IPS-20b (cell line): Measurements from ENCODE around the gene FAM53C.
"Not testable (repeated sequence)": the region's sequence is repeated elsewhere in the genome, so short reads cannot be mapped to it uniquely, and the experiment has no call there.

Experiments
- H3K27ac ChIP-seq: one replicate; pipeline ENCODE4 v1.5.1; 2013; ENCODE audit warnings: low read length
- H3K27me3 ChIP-seq: 2 replicates; pipeline ENCODE4 v1.6.1; 2013; ENCODE audit warnings: mild to moderate bottlenecking, low read length, inconsistent platforms; ENCODE audit not compliant: insufficient read depth
- H3K36me3 ChIP-seq: 2 replicates; pipeline ENCODE4 v1.6.1; 2013; ENCODE audit warnings: low read depth, mild to moderate bottlenecking, inconsistent platforms, low read length, moderate library complexity; ENCODE audit not compliant: insufficient read depth
- H3K4me1 ChIP-seq: 2 replicates; pipeline ENCODE4 v1.6.1; 2013; ENCODE audit warnings: mild to moderate bottlenecking, control low read depth, inconsistent platforms, low read length, moderate library complexity; ENCODE audit not compliant: insufficient read depth
- H3K4me3 ChIP-seq: 2 replicates; pipeline ENCODE4 v1.5.1; 2013; ENCODE audit warnings: mild to moderate bottlenecking, low read length, inconsistent platforms
- H3K9ac ChIP-seq: 2 replicates; pipeline ENCODE4 v1.6.1; 2013; ENCODE audit warnings: low read depth, mild to moderate bottlenecking, inconsistent platforms, low read length, moderate library complexity
- H3K9me3 ChIP-seq: 2 replicates; pipeline ENCODE4 v1.6.1; 2013; ENCODE audit warnings: mild to moderate bottlenecking, low read depth, low read length, inconsistent platforms; ENCODE audit not compliant: insufficient read depth

The FAM53C gene

DNA sequence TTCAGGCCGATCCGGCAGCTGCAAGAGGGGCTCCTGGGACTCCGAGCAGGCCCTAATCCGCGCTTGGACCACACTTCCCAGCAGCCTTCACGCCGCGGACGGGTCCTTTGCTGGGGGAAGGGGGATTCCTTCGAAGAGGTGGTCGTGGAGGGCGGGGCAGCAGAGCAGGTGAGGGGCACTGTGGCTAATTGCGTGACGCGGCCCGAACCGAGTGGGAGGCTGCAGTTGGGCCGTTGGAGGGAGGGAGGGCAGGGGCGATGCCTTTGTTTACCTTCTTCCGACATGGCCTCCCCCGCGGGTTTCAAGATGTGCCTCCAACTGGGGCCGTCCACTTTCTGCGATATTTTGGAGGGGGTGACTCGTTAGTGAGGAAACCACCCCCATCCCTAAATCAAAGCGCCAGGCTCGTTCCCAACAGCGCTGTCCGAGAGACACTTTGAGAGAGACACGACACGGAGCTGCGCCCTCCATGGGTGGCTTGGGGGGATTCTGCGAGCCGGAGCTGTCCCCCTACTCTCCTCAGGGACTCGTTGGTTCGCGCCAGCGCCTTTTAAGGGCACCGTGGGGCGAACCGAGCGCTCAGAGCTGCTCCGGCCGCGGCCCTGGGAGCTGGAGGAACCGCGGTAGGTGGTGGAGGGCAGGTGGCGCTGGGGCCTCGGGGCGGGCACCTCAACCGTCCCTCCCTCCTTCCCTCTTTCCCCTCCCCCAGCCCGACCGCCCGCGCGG, at the start of gene FAM53C:
Gene FAM53C, plus strand, starts transcription at position 582 of the 726 bp plus-strand sequence. CDS start 3,070 bp downstream, outside the sequence.
- peak within 1 kb of the TSS; percentile 93 for H3K9ac ChIP-seq
- peak within 1 kb of the TSS; percentile 86 for H3K4me3 ChIP-seq

DNA sequence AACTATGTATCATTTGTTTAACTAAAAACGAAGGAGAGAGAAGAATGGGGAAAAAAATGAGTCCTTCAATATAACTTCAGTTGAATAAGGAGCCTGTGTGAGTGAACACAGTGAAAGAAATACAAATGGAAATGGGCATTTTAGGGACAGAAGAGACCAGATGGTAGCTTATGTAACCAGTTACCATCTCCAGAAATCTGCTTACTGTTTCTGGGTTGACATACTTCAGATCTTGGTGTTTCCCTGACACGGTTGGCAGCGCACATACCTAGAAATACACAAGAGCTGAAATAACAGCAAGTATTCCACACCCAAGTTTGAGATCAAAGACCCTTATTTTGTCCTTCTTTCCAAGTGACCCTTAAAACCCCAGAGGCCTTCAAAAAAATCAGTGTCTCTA, 48.8 kb upstream of the FAM53C start:
- no peaks in the 10 kb centered on the region for H3K27me3 ChIP-seq
- no peak overlapping the region for H3K4me3 ChIP-seq
- H3K36me3 ChIP-seq: peaks cover 50% of the 10 kb centered on the region
- no peak overlapping the region for H3K9ac ChIP-seq
- no peak overlapping the region for H3K27ac ChIP-seq
- H3K9me3 ChIP-seq: no peaks in the 10 kb centered on the region
- no peaks in the 10 kb centered on the region for H3K4me1 ChIP-seq

More for the DNA sequence above, at the start of gene FAM53C:
- peak within 1 kb of the TSS; percentile 87 for H3K27ac ChIP-seq
- no peaks in the 10 kb centered on the region for H3K9me3 ChIP-seq
- H3K36me3 ChIP-seq: peaks cover 24% of the 10 kb centered on the region
- no peaks in the 10 kb centered on the region for H3K27me3 ChIP-seq
- no peaks in the 10 kb centered on the region for H3K4me1 ChIP-seq

DNA sequence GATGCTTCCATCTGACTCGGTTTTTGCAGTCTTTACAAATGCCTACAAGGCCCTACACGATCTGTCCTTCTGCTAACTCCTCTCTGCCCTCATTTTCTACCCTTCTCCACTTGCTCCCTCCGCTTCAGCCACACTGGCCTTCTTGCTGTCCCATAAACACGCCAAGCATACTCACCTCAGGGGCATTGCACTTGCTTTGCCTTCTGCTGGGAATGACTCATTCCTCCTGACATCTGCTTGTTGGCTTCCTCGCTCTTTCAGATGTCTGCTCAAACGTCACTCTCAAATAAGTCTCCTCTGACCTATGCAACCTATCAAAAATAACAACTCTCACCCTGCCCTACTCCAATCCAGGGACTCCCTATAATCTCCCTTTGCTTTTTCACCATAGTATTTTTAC, 34.7 kb upstream of the FAM53C start:
- Histone ChIP-seq H3K27ac (no peak overlapping the region), H3K4me3 (no peak overlapping the region), H3K36me3 (peaks cover under 1% of the 10 kb centered on the region; the same call in 1 of the 2 replicates), H3K9ac (no peak overlapping the region), H3K4me1 (no peaks in the 10 kb centered on the region), H3K9me3 (no peaks in the 10 kb centered on the region), H3K27me3 (no peaks in the 10 kb centered on the region)

DNA sequence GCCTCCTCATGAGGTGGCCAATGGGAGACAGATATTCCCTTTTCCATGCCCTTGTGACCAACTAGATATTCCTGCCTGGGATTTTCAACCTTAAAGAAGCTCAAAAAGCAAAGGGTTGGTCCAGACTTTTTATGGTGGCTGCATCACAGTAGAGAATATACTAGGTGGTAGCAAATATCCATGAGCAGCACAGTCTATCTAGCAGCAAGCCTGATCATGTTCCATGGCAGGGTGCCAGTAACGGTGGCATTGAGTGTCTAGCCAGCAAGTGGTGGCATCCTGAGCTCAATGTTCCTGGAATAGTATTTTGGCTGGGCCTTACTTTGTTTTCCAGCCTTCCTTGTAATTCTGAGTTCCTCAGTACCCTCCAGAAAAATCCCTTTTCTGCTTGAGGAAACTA, 32.3 kb upstream of the FAM53C start:
- H3K27ac ChIP-seq: no peak overlapping the region
- no peaks in the 10 kb centered on the region for H3K9me3 ChIP-seq
- no peak overlapping the region for H3K9ac ChIP-seq
- H3K36me3 ChIP-seq: peaks cover 6% of the 10 kb centered on the region; the same call in 1 of the 2 replicates
- H3K4me3 ChIP-seq: no peak overlapping the region
- H3K27me3 ChIP-seq: no peaks in the 10 kb centered on the region
- no peaks in the 10 kb centered on the region for H3K4me1 ChIP-seq

DNA sequence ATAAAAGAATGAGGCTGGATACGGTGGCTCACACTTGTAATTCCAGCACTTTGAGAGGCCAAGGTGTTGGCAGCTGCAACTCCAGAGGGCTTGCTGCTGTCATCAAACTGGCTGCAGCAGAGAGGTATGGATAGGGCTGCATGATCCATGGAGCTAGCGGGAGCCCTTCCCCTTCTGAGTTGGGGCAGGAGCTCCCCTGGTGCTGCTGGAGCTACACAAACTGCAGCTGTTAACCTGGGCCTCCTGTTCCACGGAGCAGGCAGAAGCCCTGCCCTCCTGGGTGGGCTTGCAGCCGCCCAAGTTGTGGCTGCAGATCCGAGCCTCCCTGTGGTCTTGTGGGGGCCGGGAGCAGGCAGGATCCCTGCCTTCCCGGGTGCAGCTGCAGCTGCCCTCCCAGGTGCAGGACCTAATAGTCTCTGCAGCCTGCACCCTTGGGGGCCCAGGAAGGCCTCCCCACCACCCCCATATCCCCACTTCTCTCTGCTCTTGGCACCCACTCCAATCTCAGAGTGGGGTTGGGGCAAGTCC, 22.3 kb upstream of the FAM53C start:
- H3K4me1 ChIP-seq: no peaks in the 10 kb centered on the region
- peaks cover 43% of the 10 kb centered on the region for H3K36me3 ChIP-seq
- H3K9me3 ChIP-seq: no peaks in the 10 kb centered on the region
- no peak overlapping the region for H3K9ac ChIP-seq
- no peak overlapping the region for H3K4me3 ChIP-seq
- no peak overlapping the region for H3K27ac ChIP-seq
- no peaks in the 10 kb centered on the region for H3K27me3 ChIP-seq

DNA sequence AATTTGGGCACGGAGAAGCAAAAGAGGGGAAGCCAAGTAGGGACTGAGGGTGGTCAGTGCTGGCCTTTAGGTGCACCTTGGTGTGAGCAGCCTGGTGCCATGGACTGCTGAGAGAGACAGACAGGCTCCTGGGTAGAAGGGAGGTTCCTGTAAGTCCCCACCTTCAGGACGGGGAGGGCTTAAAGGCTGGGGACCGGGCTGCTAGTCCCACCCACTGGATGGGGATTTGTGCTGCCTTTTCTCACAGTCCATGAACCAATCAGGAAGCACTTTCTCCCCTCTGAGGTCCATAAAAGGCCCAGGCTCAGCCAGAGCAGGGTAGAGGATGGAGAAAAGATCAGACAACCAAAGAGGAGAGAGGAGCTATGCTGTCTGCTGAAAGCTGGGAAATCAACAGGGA, 21.7 kb upstream of the FAM53C start:
- Histone ChIP-seq H3K36me3 (peaks cover 46% of the 10 kb centered on the region), H3K4me3 (no peak overlapping the region), H3K27me3 (no peaks in the 10 kb centered on the region), H3K9me3 (no peaks in the 10 kb centered on the region), H3K9ac (no peak overlapping the region), H3K4me1 (no peaks in the 10 kb centered on the region), H3K27ac (no peak overlapping the region)

DNA sequence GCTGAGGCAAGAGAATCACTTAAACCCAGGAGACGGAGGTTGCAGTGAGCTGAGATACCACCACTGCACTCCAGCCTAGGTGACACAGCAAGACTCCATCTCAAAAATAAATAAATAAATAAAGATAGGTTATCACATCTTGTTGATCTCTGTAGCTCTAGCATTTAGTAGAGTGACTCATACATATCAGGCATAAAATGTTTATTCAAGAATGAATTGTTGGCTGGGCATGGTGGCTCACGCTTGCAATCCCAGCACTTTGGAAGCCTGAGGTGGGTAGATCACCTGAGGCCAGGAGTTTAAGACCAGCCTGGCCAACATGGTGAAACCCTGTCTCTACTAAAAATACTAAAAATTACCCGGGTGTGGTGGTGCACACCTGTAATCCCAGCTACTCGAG, 19.9 kb upstream of the FAM53C start:
- not testable (repeated sequence) for H3K27me3 ChIP-seq, H3K27ac ChIP-seq, H3K9me3 ChIP-seq, H3K4me3 ChIP-seq, H3K4me1 ChIP-seq, H3K9ac ChIP-seq
- peaks cover 41% of the 10 kb centered on the region for H3K36me3 ChIP-seq

DNA sequence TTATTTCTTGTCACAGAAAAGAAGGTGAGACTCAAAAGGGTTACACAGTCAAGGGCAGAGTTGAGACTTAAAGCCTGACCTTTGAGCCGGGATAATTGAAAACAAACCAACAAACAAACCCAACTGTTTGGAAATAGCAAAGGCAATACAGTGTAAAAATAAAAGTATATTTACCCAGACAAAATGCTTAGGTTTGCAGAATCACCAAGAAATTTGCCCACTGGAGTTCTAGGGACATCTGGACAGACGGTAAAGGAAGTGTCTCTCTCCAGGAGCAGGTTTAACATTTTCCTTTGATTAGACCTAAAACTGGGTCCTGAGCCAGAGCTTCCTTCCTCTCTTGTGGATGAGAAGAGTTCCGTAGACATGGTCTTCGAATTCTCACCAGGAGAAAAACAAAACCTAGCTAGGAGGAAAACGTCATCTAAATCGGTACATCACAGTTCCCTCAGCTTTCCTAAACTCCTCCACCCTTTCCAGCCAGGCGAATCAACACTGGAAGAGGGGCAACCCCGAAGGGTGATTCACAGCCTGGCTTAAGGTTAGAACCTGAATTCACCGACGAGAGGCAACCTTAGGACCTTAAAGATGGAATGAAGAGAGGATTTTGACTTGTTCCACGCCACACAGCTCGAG, 7.1 kb upstream of the FAM53C start:
- H3K36me3 ChIP-seq: peaks cover 11% of the 10 kb centered on the region; the same call in 1 of the 2 replicates
- H3K9me3 ChIP-seq: no peaks in the 10 kb centered on the region
- peak overlapping the region; percentile 79 for H3K4me3 ChIP-seq
- H3K27me3 ChIP-seq: no peaks in the 10 kb centered on the region
- H3K27ac ChIP-seq: peak overlapping the region; percentile 3
- peak overlapping the region; percentile 89 for H3K9ac ChIP-seq
- H3K4me1 ChIP-seq: no peaks in the 10 kb centered on the region

DNA sequence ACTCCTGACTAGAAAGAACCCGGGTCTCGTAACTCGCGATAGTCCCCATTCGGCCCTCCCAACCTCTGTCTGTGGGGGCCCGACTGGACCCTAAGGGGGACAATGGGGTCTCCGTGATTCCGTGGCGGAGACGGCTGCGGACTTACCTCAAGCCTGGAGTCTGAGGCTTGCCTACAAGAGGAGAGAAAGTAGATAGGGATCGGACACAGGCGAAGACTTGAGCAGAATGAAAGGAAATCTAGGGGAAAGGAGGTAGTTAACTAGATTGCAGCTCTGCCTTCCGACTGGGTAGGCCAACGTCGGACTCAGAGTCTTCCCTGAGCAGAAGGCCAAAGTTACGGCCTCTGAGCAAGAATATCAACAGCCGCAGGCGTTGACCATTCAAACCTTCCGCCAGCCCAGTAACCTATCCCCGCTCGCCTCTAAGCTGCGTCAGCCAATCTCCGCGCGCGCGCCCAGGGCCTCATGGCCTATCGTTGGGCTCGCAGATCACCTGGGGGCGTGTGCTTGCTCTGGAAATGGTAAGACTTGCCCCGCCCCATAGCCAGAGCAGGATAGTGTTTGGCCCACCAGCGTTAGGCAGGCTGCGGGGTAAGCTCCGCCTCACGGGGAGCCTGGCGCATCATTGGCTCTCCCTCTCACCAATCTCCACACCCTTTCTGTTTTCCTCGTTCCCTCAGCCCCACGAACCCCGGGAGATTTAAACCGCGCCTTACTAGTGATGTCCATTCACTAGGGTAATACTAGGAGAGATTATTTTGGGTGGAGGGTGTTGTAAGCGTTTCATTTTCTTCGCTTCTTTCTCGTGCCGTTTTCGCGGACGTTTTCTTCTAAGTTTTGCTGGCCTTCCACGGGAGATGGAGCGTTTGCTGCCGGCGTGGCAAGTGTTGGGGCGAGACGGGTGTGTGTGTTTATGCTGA, 6.4 kb upstream of the FAM53C start, which contains the start of gene CDC25C:
Gene CDC25C, minus strand, starts transcription at position 356 of the 920 bp plus-strand sequence. CDS start 624 bp downstream, outside the sequence.
- H3K4me1 ChIP-seq: no peaks in the 10 kb centered on the region
- H3K9me3 ChIP-seq: no peaks in the 10 kb centered on the region
- peak within 1 kb of the TSS; percentile 19 for H3K27ac ChIP-seq
- H3K4me3 ChIP-seq: peak within 1 kb of the TSS; percentile 79
- peak within 1 kb of the TSS; percentile 89 for H3K9ac ChIP-seq
- no peaks in the 10 kb centered on the region for H3K27me3 ChIP-seq
- H3K36me3 ChIP-seq: peaks cover 7% of the 10 kb centered on the region; the same call in 1 of the 2 replicates

DNA sequence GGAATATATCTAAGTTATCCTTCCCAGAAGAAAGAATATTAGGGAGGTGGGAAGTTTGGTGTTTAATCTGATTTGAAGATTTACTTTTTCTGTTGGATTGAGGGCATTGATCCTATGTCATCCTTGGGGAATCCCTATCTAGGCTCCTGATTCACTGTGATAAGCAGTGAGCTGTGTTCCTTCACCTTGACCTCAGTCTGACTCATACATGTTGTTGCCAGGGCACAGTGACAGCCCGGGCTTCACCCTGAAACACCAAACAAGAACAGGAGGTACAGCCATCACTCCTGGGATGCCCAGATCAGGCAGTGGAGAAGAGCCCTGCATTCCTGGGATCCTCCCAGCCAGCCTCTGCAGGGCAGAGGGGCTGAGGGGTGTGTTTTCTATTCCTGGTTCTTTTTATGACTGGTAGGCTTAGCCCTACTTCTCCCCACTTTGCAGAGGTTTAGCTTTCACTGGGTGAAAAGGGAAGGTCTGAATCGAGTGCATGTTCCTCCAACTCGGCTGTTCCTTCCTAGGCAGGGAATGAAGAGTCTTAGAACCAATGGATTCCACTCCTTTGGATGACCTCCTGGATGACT, 3.1 kb upstream of the FAM53C start:
- Histone ChIP-seq H3K9me3 (no peaks in the 10 kb centered on the region), H3K36me3 (peaks cover under 1% of the 10 kb centered on the region; the same call in 1 of the 2 replicates), H3K4me3 (no peak overlapping the region), H3K4me1 (no peaks in the 10 kb centered on the region), H3K27me3 (no peaks in the 10 kb centered on the region), H3K27ac (no peak overlapping the region), H3K9ac (no peak overlapping the region)
